Measurements from ENCODE around the gene PLEKHG1.

The PLEKHG1 gene

GRCh38 chr6:150622476-150622875 is 22.8 kb downstream of the PLEKHG1 start:
- DNase-seq: no peak

GRCh38 chr6:150622941-150623874 is 23.5 kb downstream of the PLEKHG1 start:
- peak; percentile 31 to 68 for DNase-seq

- DNase-seq: no peak
These were observed 24.5 kb downstream of the PLEKHG1 start for GRCh38 chr6:150624191-150624590.

GRCh38 chr6:150625927-150626326 is 26.2 kb downstream of the PLEKHG1 start:
- DNase-seq: no peak

- no peak for DNase-seq
These were observed 27.5 kb downstream of the PLEKHG1 start for GRCh38 chr6:150627154-150627553.

GRCh38 chr6:150627585-150628025 is 27.9 kb downstream of the PLEKHG1 start:
- no peak for DNase-seq

GRCh38 chr6:150628908-150629307 is 29.2 kb downstream of the PLEKHG1 start:
- no peak for DNase-seq

GRCh38 chr6:150631283-150631983 is 31.7 kb downstream of the PLEKHG1 start:
- DNase-seq: peak in 1 of 2 donors; percentile 63

- DNase-seq: no peak
These were observed 32.4 kb downstream of the PLEKHG1 start for GRCh38 chr6:150631984-150632642.

- DNase-seq: peak in 1 of 2 donors; percentile 35
These were observed 33.2 kb downstream of the PLEKHG1 start for GRCh38 chr6:150632785-150633485.

- DNase-seq: no peak
These were observed 33.8 kb downstream of the PLEKHG1 start for GRCh38 chr6:150633486-150633834.

GRCh38 chr6:150634176-150634963 is 34.7 kb downstream of the PLEKHG1 start:
- DNase-seq: no peak

- DNase-seq: no peak
These were observed 35.2 kb downstream of the PLEKHG1 start for GRCh38 chr6:150634964-150635292.

GRCh38 chr6:150635906-150636514 is 36.3 kb downstream of the PLEKHG1 start:
- DNase-seq: peak in 1 of 2 donors; percentile 28

- no peak for DNase-seq
These were observed 37.1 kb downstream of the PLEKHG1 start for GRCh38 chr6:150636808-150637207.

GRCh38 chr6:150637266-150637665 is 37.6 kb downstream of the PLEKHG1 start:
- DNase-seq: no peak

GRCh38 chr6:150638267-150638666 is 38.6 kb downstream of the PLEKHG1 start:
- no peak for DNase-seq

- no peak for DNase-seq
These were observed 39.1 kb downstream of the PLEKHG1 start for GRCh38 chr6:150638765-150639164.

- no peak for DNase-seq
These were observed 40.2 kb downstream of the PLEKHG1 start for GRCh38 chr6:150639823-150640331.

GRCh38 chr6:150640556-150641209 is 41.0 kb downstream of the PLEKHG1 start:
- DNase-seq: no peak
